Upper lobe of left lung (tissue), 6 donors: ENCODE measurements around the gene ADAM19. TPM values are rescaled to one million over a fixed set of nuclear protein-coding genes. Genes with fewer than 3 reads are reported as not detected.
A peak's percentile ranks its signal among the peaks of the same experiment; 100 is the strongest.

Source experiments
- ATAC-seq, 2 donors: fragments of 200-7000 bp; cut with Tn5 transposase; one replicate each; pipeline ENCODE4 v1.9.1; 2022; ENCODE audit warnings: mild to moderate bottlenecking in 2 of 2, moderate library complexity in 2 of 2; ENCODE audit not compliant: low FRiP score in 2 of 2
- DNase-seq, 2 donors: peaks; one replicate each; pipeline ENCODE4 v3.0.0-alpha.2; 2019 to 2020
- H3K27ac ChIP-seq, 4 donors: fragments of 200-600 bp; sonication (generic); one replicate each; pipeline ENCODE4 v1.5.1; 2016 to 2019
- H3K27me3 ChIP-seq, 4 donors: fragments of 200-600 bp; sonication (generic); one replicate each; pipeline ENCODE4 v1.5.1; 2017 to 2019
- H3K36me3 ChIP-seq, 4 donors: fragments of 200-600 bp; sonication (generic); one replicate each; pipeline ENCODE4 v1.5.1; 2016 to 2019
- H3K4me1 ChIP-seq, 4 donors: fragments of 200-600 bp; sonication (generic); one replicate each; pipeline ENCODE4 v1.5.1; 2018 to 2019
- H3K4me3 ChIP-seq, 4 donors: fragments of 200-600 bp; sonication (generic); one replicate each; pipeline ENCODE4 v1.5.1; 2017 to 2019; ENCODE audit warnings: mild to moderate bottlenecking in 2 of 4, moderate library complexity in 1 of 4
- H3K9me3 ChIP-seq, 4 donors: fragments of 200-600 bp; sonication (generic); one replicate each; pipeline ENCODE4 v1.5.1; 2018 to 2019
- EP300 ChIP-seq, 4 donors: sonication (generic); formaldehyde crosslinking; IDR thresholded peaks; one replicate each; pipeline ENCODE4 v1.5.1; 2017; ENCODE audit warnings: antibody characterized with exemption in 4 of 4, control low read depth in 2 of 4
- POLR2A ChIP-seq, 4 donors: fragments of 450-650 bp; IDR thresholded peaks; one replicate each; pipeline ENCODE4 v1.5.1; 2016 to 2017; ENCODE audit warnings: antibody characterized with exemption in 4 of 4, mild to moderate bottlenecking in 2 of 4
- POLR2AphosphoS5 ChIP-seq, 2 donors: sonication (generic); formaldehyde crosslinking; IDR thresholded peaks; one replicate each; pipeline ENCODE4 v1.5.1; 2017; ENCODE audit warnings: antibody characterized with exemption in 2 of 2
- WGBS, 2 donors: methylation state at CpG; one replicate each; pipeline ENCODE4 v1.1.5; 2017 to 2018; 5-methylcytosine and 5-hydroxymethylcytosine counted together
- total RNA-seq, 6 donors: library from RNA; depleted of rRNA in 4 of 6; stranded (reverse); fragments of >200 nt in 4 of 6; gene quantifications; one replicate each; pipeline versions ENCODE4 v1.1.0 to v1.2.1, GENCODE V29; 2016 to 2021
- TF ChIP-seq, protein P1 (sequence below), 6 experiments: fragments of 450-650 bp in 4 of 6; fragments of 200-600 bp in 2 of 6; sonication (generic) in 2 of 6; IDR thresholded peaks; one replicate each; pipeline ENCODE4 v1.5.1; 2016 to 2019; ENCODE audit warnings: antibody characterized with exemption in 6 of 6
- donor health status: DM: no; HTN: no; CAD: no; lungs with moderate emphysema.
- donor health status: DM: no; HTN: yes; CAD: no; lungs with severe emphysema.

Gene ADAM19
- total RNA-seq, 6 donors from 2014 or later, result 5.5 to 17.0 (median 7.1) TPM

DNA sequence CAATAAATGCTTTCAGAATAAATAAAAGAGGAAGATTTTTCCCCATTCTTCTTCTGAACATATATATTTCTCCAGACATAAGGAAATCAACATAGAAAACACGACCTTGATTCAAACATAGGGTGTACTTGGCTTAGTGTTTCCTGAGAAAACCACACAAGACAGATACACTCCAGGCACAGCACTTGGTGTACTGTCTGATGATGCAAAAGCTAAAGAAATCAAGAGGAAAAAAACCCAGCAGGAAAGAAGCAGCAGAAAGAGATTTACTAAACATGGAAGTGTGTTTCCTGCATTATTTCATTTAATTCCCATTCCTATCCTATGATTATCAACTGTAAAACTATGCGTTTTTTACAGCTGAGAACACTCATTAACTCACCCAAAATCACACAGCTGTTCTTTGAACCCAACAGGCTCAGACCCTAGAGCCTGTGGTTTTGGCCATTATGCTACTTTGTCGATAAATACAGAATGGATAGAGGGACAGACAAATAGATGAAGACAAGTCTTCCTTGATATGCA is 69.4 kb downstream of the ADAM19 start:
- 55 to 74% methylated on average over 3 of the region's 3 CpGs for WGBS, 2 donors
- Histone ChIP-seq H3K36me3 (peaks cover 0 to 38% (median 1%) of the 10 kb centered on the region in 4 donors), H3K4me3 (no peak overlapping the region), H3K4me1 (peaks cover 0 to 19% (median 15%) of the 10 kb centered on the region in 4 donors), H3K27me3 (no peaks in the 10 kb centered on the region), H3K27ac (peak overlapping the region in 1 of 4 donors; percentile 3), H3K9me3 (no peaks in the 10 kb centered on the region)
- DNase-seq, result no peak
- ATAC-seq, result no peak
- TF ChIP-seq EP300 (IDR thresholded peaks at IDR 0.05) (no peak), POLR2AphosphoS5 (IDR thresholded peaks at IDR 0.05) (no peak), POLR2A (IDR thresholded peaks at IDR 0.05) (no peak)
- TF ChIP-seq, protein P1, sequence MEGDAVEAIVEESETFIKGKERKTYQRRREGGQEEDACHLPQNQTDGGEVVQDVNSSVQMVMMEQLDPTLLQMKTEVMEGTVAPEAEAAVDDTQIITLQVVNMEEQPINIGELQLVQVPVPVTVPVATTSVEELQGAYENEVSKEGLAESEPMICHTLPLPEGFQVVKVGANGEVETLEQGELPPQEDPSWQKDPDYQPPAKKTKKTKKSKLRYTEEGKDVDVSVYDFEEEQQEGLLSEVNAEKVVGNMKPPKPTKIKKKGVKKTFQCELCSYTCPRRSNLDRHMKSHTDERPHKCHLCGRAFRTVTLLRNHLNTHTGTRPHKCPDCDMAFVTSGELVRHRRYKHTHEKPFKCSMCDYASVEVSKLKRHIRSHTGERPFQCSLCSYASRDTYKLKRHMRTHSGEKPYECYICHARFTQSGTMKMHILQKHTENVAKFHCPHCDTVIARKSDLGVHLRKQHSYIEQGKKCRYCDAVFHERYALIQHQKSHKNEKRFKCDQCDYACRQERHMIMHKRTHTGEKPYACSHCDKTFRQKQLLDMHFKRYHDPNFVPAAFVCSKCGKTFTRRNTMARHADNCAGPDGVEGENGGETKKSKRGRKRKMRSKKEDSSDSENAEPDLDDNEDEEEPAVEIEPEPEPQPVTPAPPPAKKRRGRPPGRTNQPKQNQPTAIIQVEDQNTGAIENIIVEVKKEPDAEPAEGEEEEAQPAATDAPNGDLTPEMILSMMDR (IDR thresholded peaks at IDR 0.05), result no peak

GRCh38 chr5:157505496-157505895 is 70.1 kb downstream of the ADAM19 start:
- Histone ChIP-seq H3K4me3 (no peak overlapping the region), H3K27ac (peak overlapping the region in 1 of 4 donors; percentile 3), H3K9me3 (no peaks in the 10 kb centered on the region), H3K36me3 (peaks cover 0 to 43% (median 1%) of the 10 kb centered on the region in 4 donors), H3K4me1 (peaks cover 0 to 18% (median 13%) of the 10 kb centered on the region in 4 donors), H3K27me3 (no peaks in the 10 kb centered on the region)
- DNase-seq, result peak in 1 of 2 donors; percentile 33
- WGBS, 2 donors, result 90 to 97% methylated on average over 4 to 6 of the region's 6 CpGs
- no peak for ATAC-seq
- TF ChIP-seq EP300 (IDR thresholded peaks at IDR 0.05) (no peak), POLR2A (IDR thresholded peaks at IDR 0.05) (no peak), POLR2AphosphoS5 (IDR thresholded peaks at IDR 0.05) (no peak)
- TF ChIP-seq, protein P1 (IDR thresholded peaks at IDR 0.05), result no peak

GRCh38 chr5:157504053-157504452 is 71.5 kb downstream of the ADAM19 start:
- Histone ChIP-seq H3K27me3 (no peaks in the 10 kb centered on the region), H3K4me3 (no peak overlapping the region), H3K27ac (no peak overlapping the region), H3K36me3 (peaks cover 0 to 40% (median 1%) of the 10 kb centered on the region in 4 donors), H3K9me3 (no peaks in the 10 kb centered on the region), H3K4me1 (peaks cover 0 to 18% (median 13%) of the 10 kb centered on the region in 4 donors)
- WGBS, 2 donors, result 78 to 94% methylated on average over 8 of the region's 8 CpGs
- no peak for DNase-seq
- TF ChIP-seq, protein P1 (IDR thresholded peaks at IDR 0.05), result no peak
- TF ChIP-seq POLR2A (IDR thresholded peaks at IDR 0.05) (no peak), EP300 (IDR thresholded peaks at IDR 0.05) (no peak), POLR2AphosphoS5 (IDR thresholded peaks at IDR 0.05) (no peak)
- ATAC-seq, result no peak

DNA sequence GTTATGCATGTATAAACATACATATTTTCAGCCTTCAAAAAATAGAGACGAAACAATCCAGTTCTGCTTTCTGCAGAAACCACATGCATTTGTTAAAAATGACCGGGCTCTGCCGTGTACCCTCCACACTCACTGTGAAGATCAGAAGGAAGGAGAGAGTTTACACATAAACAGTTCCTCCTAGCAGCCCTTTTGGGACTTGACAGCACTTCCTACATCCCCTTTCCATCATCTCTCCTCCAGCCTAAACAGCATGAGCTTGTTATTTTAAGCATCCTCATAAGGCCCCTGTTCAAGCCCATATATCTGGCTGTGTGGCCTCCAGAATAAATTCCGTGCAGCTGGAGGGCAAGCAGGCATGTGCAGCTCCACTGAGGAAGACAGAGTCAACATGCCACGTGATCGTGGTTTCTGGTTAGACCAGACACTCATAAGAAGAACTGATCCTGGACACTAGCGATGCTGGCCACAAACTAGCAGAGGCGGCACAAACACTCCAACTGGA is 73.4 kb downstream of the ADAM19 start:
- Histone ChIP-seq H3K9me3 (no peaks in the 10 kb centered on the region), H3K27ac (no peak overlapping the region), H3K27me3 (no peaks in the 10 kb centered on the region), H3K4me3 (no peak overlapping the region), H3K36me3 (peaks cover 0 to 28% (median 1%) of the 10 kb centered on the region in 4 donors), H3K4me1 (peaks cover 0 to 13% (median 9%) of the 10 kb centered on the region in 4 donors)
- ATAC-seq, result peak in 1 of 2 donors; percentile 62
- peak in 1 of 2 donors; percentile 37 for DNase-seq
- WGBS, 2 donors, result 64 to 74% methylated on average over 8 of the region's 8 CpGs
- no peak for TF ChIP-seq EP300 (IDR thresholded peaks at IDR 0.05)
- TF ChIP-seq POLR2A (IDR thresholded peaks at IDR 0.05), result no peak
- TF ChIP-seq POLR2AphosphoS5 (IDR thresholded peaks at IDR 0.05), result no peak
- TF ChIP-seq, protein P1 (IDR thresholded peaks at IDR 0.05), result no peak
